WTC11 (cell line): ENCODE results near the gene RNF11. TPM values are rescaled to one million over a fixed set of nuclear protein-coding genes. Genes with fewer than 3 reads are reported as not detected.

Experiments used
- ATAC-seq: fragments of 200-7000 bp; cut with Tn5 transposase; 2 replicates; pipeline ENCODE4 v1.10.0; 2021; ENCODE audit warnings: mild to moderate bottlenecking, moderate library complexity
- CTCF ChIA-PET: fragments of 300-600 bp; sonication (Branson Sonifier 250); formaldehyde crosslinking; loops from one replicate; lab custom pipeline; 2021; ENCODE audit warnings: antibody characterized with exemption; lab: Charles Lee
- POLR2A ChIA-PET: fragments of 350-600 bp; sonication (Branson Sonifier 250); formaldehyde crosslinking; loops from one replicate; lab custom pipeline; 2021; ENCODE audit warnings: antibody characterized with exemption; lab: Charles Lee
- DNase-seq: peaks from one replicate; pipeline ENCODE4 v3.0.0; 2021; ENCODE audit warnings: low spot score
- H3K27ac Mint-ChIP-seq: 2 replicates; pipeline ENCODE4 v1.8.0; 2021; ENCODE audit warnings: mixed read lengths
- H3K27me3 Mint-ChIP-seq: 2 replicates; pipeline ENCODE4 v1.8.0; 2021; ENCODE audit warnings: low read depth, mild to moderate bottlenecking, moderate library complexity, mixed read lengths
- H3K36me3 Mint-ChIP-seq: 2 replicates; pipeline ENCODE4 v1.8.0; 2021; ENCODE audit warnings: mixed read lengths
- H3K4me1 Mint-ChIP-seq: 2 replicates; pipeline ENCODE4 v1.8.0; 2022; ENCODE audit warnings: mixed read lengths
- H3K4me3 Mint-ChIP-seq: 2 replicates; pipeline ENCODE4 v1.8.0; 2021; ENCODE audit warnings: mild to moderate bottlenecking, moderate library complexity, mixed read lengths
- H3K9me3 Mint-ChIP-seq: 2 replicates; pipeline ENCODE4 v1.8.0; 2021; ENCODE audit warnings: mixed read lengths
- CREM ChIP-seq: sonication (generic); formaldehyde crosslinking; IDR thresholded peaks from 2 replicates; pipeline ENCODE4 v1.8.1; 2022; ENCODE audit warnings: mild to moderate bottlenecking, missing genetic modification reagents, moderate library complexity
- EMX1 ChIP-seq: fragments of 250-450 bp; sonication (Bioruptor Pico); IDR thresholded peaks from 2 replicates; pipeline ENCODE4 v1.8.0; 2021; ENCODE audit warnings: mild to moderate bottlenecking
- ESRRA ChIP-seq: sonication (generic); formaldehyde crosslinking; IDR thresholded peaks from 2 replicates; pipeline ENCODE4 v1.8.1; 2022; ENCODE audit warnings: mild to moderate bottlenecking, missing genetic modification reagents, borderline replicate concordance
- ETV6 ChIP-seq: sonication (generic); formaldehyde crosslinking; IDR thresholded peaks from 2 replicates; pipeline ENCODE4 v1.8.1; 2022; ENCODE audit warnings: mild to moderate bottlenecking, missing genetic modification reagents
- FOXJ3 ChIP-seq: sonication (generic); formaldehyde crosslinking; IDR thresholded peaks from 2 replicates; pipeline ENCODE4 v1.9.0; 2021; ENCODE audit warnings: missing genetic modification reagents, mild to moderate bottlenecking, borderline replicate concordance
- FOXP1 ChIP-seq: sonication (generic); formaldehyde crosslinking; IDR thresholded peaks from 2 replicates; pipeline ENCODE4 v1.8.0; 2022; ENCODE audit warnings: missing genetic modification reagents, mild to moderate bottlenecking, moderate library complexity, borderline replicate concordance
- GRHL2 ChIP-seq: fragments of 250-450 bp; sonication (Bioruptor Pico); IDR thresholded peaks from 2 replicates; pipeline ENCODE4 v1.8.0; 2022; ENCODE audit warnings: mild to moderate bottlenecking, moderate library complexity; ENCODE audit not compliant: insufficient replicate concordance, severe bottlenecking
- GTF2I ChIP-seq: fragments of 250-450 bp; sonication (Bioruptor Pico); conservative IDR thresholded peaks from 2 replicates; pipeline ENCODE4 v1.4.0; 2021; ENCODE audit warnings: mild to moderate bottlenecking
- MYBL2 ChIP-seq: sonication (generic); formaldehyde crosslinking; IDR thresholded peaks from 2 replicates; pipeline ENCODE4 v1.8.1; 2023; ENCODE audit warnings: mild to moderate bottlenecking, moderate library complexity, missing genetic modification reagents
- NR2C2 ChIP-seq: sonication (generic); formaldehyde crosslinking; IDR thresholded peaks from 2 replicates; pipeline ENCODE4 v1.8.0; 2022; ENCODE audit warnings: mild to moderate bottlenecking, missing genetic modification reagents
- ZNF121 ChIP-seq: sonication (generic); formaldehyde crosslinking; IDR thresholded peaks from 2 replicates; pipeline ENCODE4 v1.8.0; 2023; ENCODE audit warnings: missing genetic modification reagents
- ZNF219 ChIP-seq: sonication (generic); formaldehyde crosslinking; IDR thresholded peaks from 2 replicates; pipeline ENCODE4 v1.8.0; 2023; ENCODE audit warnings: missing genetic modification reagents, mild to moderate bottlenecking, borderline replicate concordance
- total RNA-seq: library from RNA; stranded (reverse); gene quantifications from 3 replicates; pipeline ENCODE4 v1.2.3, GENCODE V29; 2021
- TF ChIP-seq, protein P1 (sequence below): fragments of 250-450 bp; sonication (Bioruptor Pico); IDR thresholded peaks from 2 replicates; pipeline ENCODE4 v1.9.0; 2021; ENCODE audit warnings: mild to moderate bottlenecking
- TF ChIP-seq, protein P2 (sequence below): sonication (generic); formaldehyde crosslinking; IDR thresholded peaks from 2 replicates; pipeline ENCODE4 v1.8.0; 2022; ENCODE audit warnings: mild to moderate bottlenecking, missing genetic modification reagents
- TF ChIP-seq, protein P3 (sequence below): sonication (generic); formaldehyde crosslinking; IDR thresholded peaks from 2 replicates; pipeline ENCODE4 v1.8.1; 2023; ENCODE audit warnings: mild to moderate bottlenecking, missing genetic modification reagents, moderate library complexity
- TF ChIP-seq, protein P4 (sequence below): sonication (generic); formaldehyde crosslinking; IDR thresholded peaks from 2 replicates; pipeline ENCODE4 v1.8.1; 2022; ENCODE audit warnings: mild to moderate bottlenecking, missing genetic modification reagents, moderate library complexity, borderline replicate concordance
- TF ChIP-seq, protein P5 (sequence below): sonication (generic); formaldehyde crosslinking; IDR thresholded peaks from 2 replicates; pipeline ENCODE4 v1.8.0; 2023; ENCODE audit warnings: missing genetic modification reagents

The RNF11 gene
- total RNA-seq, 1 experiment from 2014 or later = 46.1 TPM

DNA sequence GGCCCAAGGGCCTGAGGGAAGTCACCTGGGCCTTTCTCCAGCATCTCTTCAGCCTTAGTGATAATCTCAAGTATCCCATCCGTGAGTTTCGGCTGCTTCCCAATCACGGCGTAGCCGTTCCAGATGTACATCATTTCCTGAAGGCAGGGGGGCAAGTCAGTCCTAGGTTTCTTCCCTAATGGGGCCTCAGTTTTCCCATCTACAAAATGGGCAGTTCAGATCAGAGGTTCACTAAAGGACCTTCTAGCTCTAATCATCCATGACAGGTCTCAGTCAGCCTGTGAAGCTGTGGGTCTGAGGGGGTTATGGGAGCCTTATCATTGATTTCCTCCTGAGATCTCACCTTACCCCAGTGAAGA is 54.4 kb downstream of the RNF11 start:
- H3K9me3 Mint-ChIP-seq = no peaks in the 10 kb centered on the region
- H3K4me1 Mint-ChIP-seq = peaks cover 4% of the 10 kb centered on the region
- H3K4me3 Mint-ChIP-seq = no peak overlapping the region
- no peaks in the 10 kb centered on the region for H3K27me3 Mint-ChIP-seq
- DNase-seq = no peak
- ATAC-seq = no peak
- no peaks in the 10 kb centered on the region for H3K36me3 Mint-ChIP-seq
- ChIA-PET CTCF (no interaction called here), POLR2A (no interaction called here)
- TF ChIP-seq EMX1 (CRISPR knock-in tag) = no peak
- TF ChIP-seq FOXJ3 (CRISPR knock-in tag) = no peak
- TF ChIP-seq, protein P1, sequence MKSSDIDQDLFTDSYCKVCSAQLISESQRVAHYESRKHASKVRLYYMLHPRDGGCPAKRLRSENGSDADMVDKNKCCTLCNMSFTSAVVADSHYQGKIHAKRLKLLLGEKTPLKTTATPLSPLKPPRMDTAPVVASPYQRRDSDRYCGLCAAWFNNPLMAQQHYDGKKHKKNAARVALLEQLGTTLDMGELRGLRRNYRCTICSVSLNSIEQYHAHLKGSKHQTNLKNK (CRISPR knock-in tag) = no peak
- TF ChIP-seq ESRRA = no peak
- no peak for TF ChIP-seq ZNF219 (CRISPR knock-in tag)
- no peak for TF ChIP-seq MYBL2 (CRISPR knock-in tag)
- TF ChIP-seq GTF2I (CRISPR knock-in tag) = no peak
- TF ChIP-seq, protein P2, sequence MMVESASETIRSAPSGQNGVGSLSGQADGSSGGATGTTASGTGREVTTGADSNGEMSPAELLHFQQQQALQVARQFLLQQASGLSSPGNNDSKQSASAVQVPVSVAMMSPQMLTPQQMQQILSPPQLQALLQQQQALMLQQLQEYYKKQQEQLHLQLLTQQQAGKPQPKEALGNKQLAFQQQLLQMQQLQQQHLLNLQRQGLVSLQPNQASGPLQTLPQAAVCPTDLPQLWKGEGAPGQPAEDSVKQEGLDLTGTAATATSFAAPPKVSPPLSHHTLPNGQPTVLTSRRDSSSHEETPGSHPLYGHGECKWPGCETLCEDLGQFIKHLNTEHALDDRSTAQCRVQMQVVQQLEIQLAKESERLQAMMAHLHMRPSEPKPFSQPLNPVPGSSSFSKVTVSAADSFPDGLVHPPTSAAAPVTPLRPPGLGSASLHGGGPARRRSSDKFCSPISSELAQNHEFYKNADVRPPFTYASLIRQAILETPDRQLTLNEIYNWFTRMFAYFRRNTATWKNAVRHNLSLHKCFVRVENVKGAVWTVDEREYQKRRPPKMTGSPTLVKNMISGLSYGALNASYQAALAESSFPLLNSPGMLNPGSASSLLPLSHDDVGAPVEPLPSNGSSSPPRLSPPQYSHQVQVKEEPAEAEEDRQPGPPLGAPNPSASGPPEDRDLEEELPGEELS (CRISPR knock-in tag) = no peak
- TF ChIP-seq ETV6 (CRISPR knock-in tag) = no peak
- no peak overlapping the region for H3K27ac Mint-ChIP-seq

DNA sequence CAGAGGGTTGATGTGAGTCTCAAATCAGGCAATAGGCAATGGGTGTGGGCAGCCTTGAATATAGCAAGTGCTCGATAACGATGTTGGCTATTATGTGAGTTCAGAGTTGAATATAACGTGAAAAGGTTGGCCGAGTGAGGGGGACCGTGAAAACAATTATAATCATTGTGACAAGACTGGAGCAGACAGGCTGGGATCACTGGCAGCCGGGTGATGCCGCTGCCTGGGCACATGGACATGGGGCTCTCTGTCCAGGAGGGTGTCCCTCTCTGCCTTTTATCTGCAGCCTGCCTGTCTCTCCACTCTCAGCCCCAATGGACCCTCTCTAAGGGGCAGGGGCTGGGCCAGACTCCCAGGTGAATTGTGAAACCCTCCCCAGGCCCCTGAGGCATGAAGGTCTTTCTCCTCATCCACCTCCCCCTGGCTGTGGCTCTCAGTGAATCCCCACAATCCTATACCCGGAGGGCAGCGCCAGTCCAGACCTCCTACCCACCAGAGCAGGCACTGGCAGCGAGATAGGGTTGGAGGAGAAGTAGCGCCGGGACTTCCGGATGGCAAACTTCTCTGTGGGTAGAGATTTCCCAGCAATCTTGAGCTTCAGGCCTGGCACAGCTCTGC is 57.9 kb downstream of the RNF11 start:
- H3K4me3 Mint-ChIP-seq = no peak overlapping the region
- H3K9me3 Mint-ChIP-seq = peaks cover 5% of the 10 kb centered on the region; the same call in 1 of the 2 replicates
- H3K4me1 Mint-ChIP-seq = peaks cover 13% of the 10 kb centered on the region
- ATAC-seq = no peak
- no peak for DNase-seq
- no peak overlapping the region for H3K27ac Mint-ChIP-seq
- H3K36me3 Mint-ChIP-seq = 0 out of 2 replicates have a peak, but pooled peaks cover 2% of the 10 kb centered on the region
- ChIA-PET POLR2A (no interaction called here), CTCF (interaction anchor here (1.0 to 3.4 kb wide), 2 partner anchors 12 to 19 kb away, joined by 3 to 46 read pairs; no protein-coding TSS in a partner anchor)
- TF ChIP-seq CREM (CRISPR knock-in tag) = no peak
- TF ChIP-seq, protein P3, sequence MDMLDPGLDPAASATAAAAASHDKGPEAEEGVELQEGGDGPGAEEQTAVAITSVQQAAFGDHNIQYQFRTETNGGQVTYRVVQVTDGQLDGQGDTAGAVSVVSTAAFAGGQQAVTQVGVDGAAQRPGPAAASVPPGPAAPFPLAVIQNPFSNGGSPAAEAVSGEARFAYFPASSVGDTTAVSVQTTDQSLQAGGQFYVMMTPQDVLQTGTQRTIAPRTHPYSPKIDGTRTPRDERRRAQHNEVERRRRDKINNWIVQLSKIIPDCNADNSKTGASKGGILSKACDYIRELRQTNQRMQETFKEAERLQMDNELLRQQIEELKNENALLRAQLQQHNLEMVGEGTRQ (CRISPR knock-in tag) = no peak
- TF ChIP-seq GTF2I (CRISPR knock-in tag) = no peak
- TF ChIP-seq GRHL2 = no peak
- TF ChIP-seq, protein P4, sequence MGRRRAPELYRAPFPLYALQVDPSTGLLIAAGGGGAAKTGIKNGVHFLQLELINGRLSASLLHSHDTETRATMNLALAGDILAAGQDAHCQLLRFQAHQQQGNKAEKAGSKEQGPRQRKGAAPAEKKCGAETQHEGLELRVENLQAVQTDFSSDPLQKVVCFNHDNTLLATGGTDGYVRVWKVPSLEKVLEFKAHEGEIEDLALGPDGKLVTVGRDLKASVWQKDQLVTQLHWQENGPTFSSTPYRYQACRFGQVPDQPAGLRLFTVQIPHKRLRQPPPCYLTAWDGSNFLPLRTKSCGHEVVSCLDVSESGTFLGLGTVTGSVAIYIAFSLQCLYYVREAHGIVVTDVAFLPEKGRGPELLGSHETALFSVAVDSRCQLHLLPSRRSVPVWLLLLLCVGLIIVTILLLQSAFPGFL = no peak
- no peak for TF ChIP-seq ZNF121
- TF ChIP-seq, protein P5, sequence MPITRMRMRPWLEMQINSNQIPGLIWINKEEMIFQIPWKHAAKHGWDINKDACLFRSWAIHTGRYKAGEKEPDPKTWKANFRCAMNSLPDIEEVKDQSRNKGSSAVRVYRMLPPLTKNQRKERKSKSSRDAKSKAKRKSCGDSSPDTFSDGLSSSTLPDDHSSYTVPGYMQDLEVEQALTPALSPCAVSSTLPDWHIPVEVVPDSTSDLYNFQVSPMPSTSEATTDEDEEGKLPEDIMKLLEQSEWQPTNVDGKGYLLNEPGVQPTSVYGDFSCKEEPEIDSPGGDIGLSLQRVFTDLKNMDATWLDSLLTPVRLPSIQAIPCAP (CRISPR knock-in tag) = no peak
- no peak for TF ChIP-seq NR2C2 (CRISPR knock-in tag)
- TF ChIP-seq ZNF219 (CRISPR knock-in tag) = no peak
- no peak for TF ChIP-seq FOXP1 (CRISPR knock-in tag)
- H3K27me3 Mint-ChIP-seq = peaks cover 13% of the 10 kb centered on the region
